GM19099 (cell line): ENCODE data around the gene DOCK7.

ENCODE experiments used
- POLR2A ChIP-seq: IDR thresholded peaks from 3 replicates; pipeline ENCODE4 v1.6.1; 2011; ENCODE audit warnings: low read depth; ENCODE audit not compliant: insufficient read length; ENCODE audit errors: extremely low read depth

DOCK7 gene

GRCh38 chr1:62424411-62424810 lies 263.8 kb downstream of the DOCK7 start:
- TF ChIP-seq POLR2A, result no peak

GRCh38 chr1:62423580-62424242 lies 264.5 kb downstream of the DOCK7 start:
- no peak for TF ChIP-seq POLR2A

DNA sequence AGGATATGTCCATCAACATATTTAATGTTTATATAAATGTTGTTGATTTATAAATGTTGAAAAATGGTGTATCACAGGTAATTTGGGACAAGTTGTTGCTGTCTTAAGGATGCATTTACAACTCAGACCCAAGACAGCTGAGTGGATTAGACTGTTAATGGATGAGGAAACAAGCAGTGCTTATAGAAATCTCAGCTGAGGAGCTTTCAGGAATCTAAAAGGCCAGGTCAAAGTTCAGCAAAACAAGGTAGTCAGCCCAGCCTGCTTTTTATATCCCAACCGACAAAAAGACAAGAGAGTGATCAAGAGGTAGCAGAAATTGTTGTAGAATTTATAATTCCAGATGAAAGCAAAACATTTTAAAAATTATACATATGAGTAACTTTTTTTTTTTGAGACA lies 268.0 kb downstream of the DOCK7 start:
- TF ChIP-seq POLR2A, result no peak

GRCh38 chr1:62417351-62417999 lies 270.7 kb downstream of the DOCK7 start:
- TF ChIP-seq POLR2A, result no peak

DNA sequence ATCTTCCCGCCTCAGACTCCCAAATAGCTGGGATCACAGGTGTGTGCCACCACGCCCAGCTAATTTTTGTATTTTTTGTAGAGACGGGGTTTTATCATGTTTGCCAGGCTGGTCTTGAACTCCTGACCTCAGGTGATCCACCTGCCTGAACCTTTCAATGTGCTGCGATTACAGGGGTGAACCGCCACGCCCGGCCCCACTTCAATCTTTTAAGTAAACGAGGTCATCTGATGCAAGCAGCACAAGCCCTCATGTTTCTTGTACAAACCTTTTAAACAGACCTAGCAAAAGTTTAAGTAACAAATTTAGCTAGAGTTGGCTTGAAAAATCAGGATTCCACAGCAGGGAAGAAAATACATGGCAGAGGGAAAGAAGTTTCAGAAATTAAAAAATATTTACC lies 272.5 kb downstream of the DOCK7 start:
- TF ChIP-seq POLR2A, result no peak

DNA sequence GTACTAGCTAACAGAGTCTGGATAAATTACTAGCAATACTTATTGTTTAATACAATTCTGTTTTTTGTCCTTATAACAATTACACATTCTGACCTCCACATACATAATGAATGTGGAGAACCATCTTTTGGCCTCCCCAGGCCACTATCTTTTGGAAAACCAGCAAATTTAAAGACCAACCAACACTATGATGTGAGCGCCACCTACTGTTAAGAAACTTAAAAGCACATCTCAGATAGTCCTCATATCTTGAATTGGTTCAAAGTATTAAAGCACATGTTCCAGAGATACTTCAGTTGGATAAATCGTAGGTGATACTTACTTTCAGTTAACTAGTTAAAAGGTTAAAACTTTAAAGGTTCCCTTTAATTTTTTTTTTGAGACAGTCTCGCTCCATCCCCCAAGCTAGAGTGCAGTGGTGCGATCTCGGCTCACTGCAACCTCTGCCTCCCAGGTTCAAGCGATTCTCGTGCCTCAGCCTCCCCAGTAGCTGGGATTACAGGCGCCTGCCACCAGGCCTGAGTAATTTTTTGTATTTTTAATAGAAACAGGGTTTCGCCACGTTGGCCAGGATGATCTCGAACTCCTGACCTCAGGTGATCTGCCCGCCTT lies 280.7 kb downstream of the DOCK7 start:
- no peak for TF ChIP-seq POLR2A

DNA sequence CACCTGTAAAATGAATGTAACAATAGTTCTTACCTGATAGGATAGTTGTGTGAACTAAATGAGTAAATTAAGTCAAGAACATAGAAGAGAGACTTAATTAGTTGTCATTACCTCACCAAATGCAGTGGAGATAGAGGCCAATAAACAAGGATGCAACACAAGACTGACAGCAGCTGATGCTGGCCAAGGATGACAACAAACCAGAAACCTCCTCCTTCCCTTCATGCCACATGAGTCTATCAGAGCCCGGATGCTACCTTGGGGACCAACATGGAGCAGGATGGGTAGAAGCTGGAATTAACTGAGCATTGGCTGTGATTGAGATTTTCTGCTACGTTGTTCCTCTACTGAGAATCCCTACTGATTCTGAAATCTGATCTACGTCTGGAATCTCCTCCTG lies 281.6 kb downstream of the DOCK7 start:
- no peak for TF ChIP-seq POLR2A

DNA sequence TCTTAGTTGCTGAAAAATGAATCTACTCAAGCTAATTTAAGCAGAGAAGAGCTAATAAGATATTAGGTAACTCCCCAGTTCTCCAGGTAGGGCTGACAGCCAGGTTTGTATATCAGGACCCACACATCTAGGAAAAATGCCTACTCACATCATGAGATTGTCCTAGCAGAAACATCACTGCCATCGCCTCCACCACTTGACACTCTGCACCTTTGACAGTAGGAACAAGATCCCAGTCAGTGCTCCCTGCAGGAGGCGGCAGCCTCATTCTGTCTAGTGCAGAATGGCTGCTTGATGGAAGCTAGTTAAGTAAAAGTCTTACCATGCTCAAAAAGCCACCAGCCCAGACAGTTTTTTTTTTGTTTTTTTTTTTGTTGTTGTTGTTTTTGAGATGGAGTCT lies 282.9 kb downstream of the DOCK7 start:
- TF ChIP-seq POLR2A, result no peak
